NCI-H146 treated with DMSO at 0.1 percent for 48 hours (cell line): ENCODE measurements around the gene DVL3.

Experiments used
- DNase-seq: peaks from one replicate; lab custom pipeline; 2025; ENCODE audit not compliant: unreplicated experiment; lab: John Stamatoyannopoulos, UW

The DVL3 gene

GRCh38 chr3:184209146-184209923 lies 54.2 kb downstream of the DVL3 start:
- DNase-seq: no peak

GRCh38 chr3:184211297-184211696 lies 56.1 kb downstream of the DVL3 start:
- DNase-seq: no peak

GRCh38 chr3:184211718-184212117 lies 56.5 kb downstream of the DVL3 start:
- DNase-seq: no peak

GRCh38 chr3:184218814-184219213 lies 63.6 kb downstream of the DVL3 start:
- DNase-seq: no peak

- DNase-seq: no peak
Observed at GRCh38 chr3:184222521-184222920, 67.3 kb downstream of the DVL3 start.
